CD14-positive monocyte (primary cell): ENCODE data around the gene SUGCT. TPM values are rescaled to one million over a fixed set of nuclear protein-coding genes. Genes with fewer than 3 reads are reported as not detected.
A peak's percentile ranks its signal among the peaks of the same experiment; 100 is the strongest.
"Not testable (repeated sequence)": the region's sequence is repeated elsewhere in the genome, so short reads cannot be mapped to it uniquely, and the experiment has no call there.

ENCODE experiments used
- DNase-seq, 3 donors: peaks; one replicate each; pipeline ENCODE4 v3.0.0-alpha.2; 2011 to 2022
- H2AFZ ChIP-seq: 2 replicates; pipeline ENCODE4 v1.6.0; 2012; ENCODE audit warnings: mild to moderate bottlenecking, low read depth, low read length, inconsistent platforms; ENCODE audit not compliant: insufficient read depth, poor library complexity, severe bottlenecking
- H3K27ac ChIP-seq, 2 donors: 1 replicate in 1 of 2; 2 replicates in 1 of 2; pipeline ENCODE4 v1.5.1; 2012 to 2013; ENCODE audit warnings: low read length in 2 of 2, control low read depth in 1 of 2, inconsistent platforms in 1 of 2, low read depth in 1 of 2, mild to moderate bottlenecking in 1 of 2
- H3K27me3 ChIP-seq, 2 donors: one replicate each; pipeline versions ENCODE4 v1.6.0 to v1.6.1; 2011 to 2013; ENCODE audit warnings: low read length in 2 of 2; ENCODE audit not compliant: control insufficient read depth in 2 of 2, insufficient read depth in 2 of 2
- H3K36me3 ChIP-seq, 2 donors: replicated peaks in 1 of 2; 1 replicate in 1 of 2; 2 replicates in 1 of 2; pipeline versions ENCODE4 v1.5.1 to v1.6.1; 2012 to 2013; ENCODE audit warnings: low read length in 2 of 2, control low read depth in 1 of 2, inconsistent platforms in 1 of 2, mild to moderate bottlenecking in 1 of 2; ENCODE audit not compliant: insufficient read depth in 2 of 2, control insufficient read depth in 1 of 2
- H3K4me1 ChIP-seq, 2 donors: 1 replicate in 1 of 2; 2 replicates in 1 of 2; pipeline versions ENCODE4 v1.5.1 to v1.6.1; 2012 to 2013; ENCODE audit warnings: low read length in 2 of 2, control low read depth in 1 of 2, inconsistent platforms in 1 of 2, mild to moderate bottlenecking in 1 of 2, moderate library complexity in 1 of 2; ENCODE audit not compliant: insufficient read depth in 2 of 2, control insufficient read depth in 1 of 2
- H3K4me2 ChIP-seq: replicated peaks from 2 replicates; pipeline ENCODE3; 2012; ENCODE audit warnings: low read length, moderate library complexity, mild to moderate bottlenecking; ENCODE audit not compliant: poor library complexity, severe bottlenecking; ENCODE audit errors: extremely low read depth
- H3K4me3 ChIP-seq, 3 experiments: fragments of 200-600 bp in 1 of 3; sonication (generic) in 1 of 3; replicated peaks in 1 of 3; 1 replicate in 2 of 3; 2 replicates in 1 of 3; pipeline ENCODE4 v1.5.1; 2011 to 2013; ENCODE audit warnings: low read length in 3 of 3, mild to moderate bottlenecking in 3 of 3, control low read depth in 2 of 3, low read depth in 2 of 3, inconsistent platforms in 1 of 3, moderate library complexity in 1 of 3
- H3K79me2 ChIP-seq: 2 replicates; pipeline ENCODE4 v1.6.0; 2012; ENCODE audit warnings: mild to moderate bottlenecking, control low read depth, inconsistent platforms, low read length, moderate library complexity; ENCODE audit not compliant: insufficient read depth
- H3K9ac ChIP-seq: 2 replicates; pipeline ENCODE4 v1.6.0; 2017; ENCODE audit warnings: low read length, mild to moderate bottlenecking; ENCODE audit not compliant: insufficient read depth, poor library complexity, severe bottlenecking
- H3K9me3 ChIP-seq, 2 donors: replicated peaks in 1 of 2; 1 replicate in 1 of 2; 2 replicates in 1 of 2; pipeline versions ENCODE4 v1.5.1 to v1.6.1; 2012 to 2013; ENCODE audit warnings: low read length in 2 of 2, control low read depth in 1 of 2; ENCODE audit not compliant: control insufficient read depth in 1 of 2, insufficient read depth in 1 of 2
- H4K20me1 ChIP-seq: 2 replicates; pipeline ENCODE4 v1.6.0; 2012; ENCODE audit warnings: mild to moderate bottlenecking, low read length, control low read depth, moderate library complexity; ENCODE audit not compliant: insufficient read depth
- H3K27ac Mint-ChIP-seq, 7 donors: one replicate each; pipeline ENCODE4 v1.8.0; 2020; ENCODE audit warnings: mild to moderate bottlenecking in 7 of 7, mixed read lengths in 7 of 7, moderate library complexity in 6 of 7, inconsistent platforms in 2 of 7
- H3K27me3 Mint-ChIP-seq, 3 donors: one replicate each; pipeline ENCODE4 v1.8.0; 2021 to 2022; ENCODE audit warnings: low read depth in 3 of 3, mild to moderate bottlenecking in 3 of 3, mixed read lengths in 3 of 3, moderate library complexity in 3 of 3, inconsistent platforms in 1 of 3
- H3K36me3 Mint-ChIP-seq, 2 donors: one replicate each; pipeline ENCODE4 v1.8.0; 2020; ENCODE audit warnings: mixed read lengths in 2 of 2, inconsistent platforms in 1 of 2, mild to moderate bottlenecking in 1 of 2
- H3K4me1 Mint-ChIP-seq: one replicate; pipeline ENCODE4 v1.8.0; 2020; ENCODE audit warnings: mild to moderate bottlenecking, mixed read lengths
- H3K4me3 Mint-ChIP-seq, 2 donors: one replicate each; pipeline ENCODE4 v1.8.0; 2020; ENCODE audit warnings: mild to moderate bottlenecking in 2 of 2, mixed read lengths in 2 of 2, moderate library complexity in 1 of 2
- H3K9me3 Mint-ChIP-seq, 7 donors: one replicate each; pipeline ENCODE4 v1.8.0; 2020 to 2022; ENCODE audit warnings: mixed read lengths in 7 of 7, mild to moderate bottlenecking in 6 of 7, moderate library complexity in 6 of 7, inconsistent platforms in 2 of 7
- CTCF ChIP-seq: fragments of 200-600 bp; IDR thresholded peaks from one replicate; pipeline ENCODE4 v1.8.0; 2022; ENCODE audit warnings: antibody characterized with exemption, mild to moderate bottlenecking
- WGBS: methylation state at CpG from one replicate; pipeline ENCODE4 v1.1.5; 2013; ENCODE audit warnings: missing lambda C conversion rate; ENCODE audit not compliant: insufficient coverage; 5-methylcytosine and 5-hydroxymethylcytosine counted together
- intact Hi-C, 2 donors: fragments of 100-400 bp; cut with micrococcal nuclease; formaldehyde crosslinking; loops; one replicate each; pipeline versions ENCODE4 v1.15.0 to v1.15.1; 2023
- polyA plus RNA-seq, 3 donors: library from polyadenylated mRNA; depleted of rRNA in 1 of 3; unstranded in 2 of 3; stranded (reverse) in 1 of 3; fragments of 300-500 nt in 2 of 3; fragments of >200 nt in 1 of 3; fragmentation: Illumina TruSeq in 2 of 3; gene quantifications; 1 replicate in 2 of 3; 2 replicates in 1 of 3; pipeline ENCODE4 v1.2.3, GENCODE V29; 2012 to 2021

Gene SUGCT
- polyA plus RNA-seq, 3 donors: not detected

- Histone ChIP-seq H3K79me2 (no peaks in the 10 kb centered on the region), H3K36me3 (no peaks in the 10 kb centered on the region), H3K27ac (no peak overlapping the region), H2AFZ (no peak overlapping the region), H3K4me3 (no peak overlapping the region), H3K27me3 (no peaks in the 10 kb centered on the region), H4K20me1 (no peaks in the 10 kb centered on the region), H3K9ac (no peak overlapping the region), H3K9me3 (no peaks in the 10 kb centered on the region), H3K4me2 (no peak overlapping the region), H3K4me1 (peaks cover 8% of the 10 kb centered on the region in 2 donors)
- H3K9me3 Mint-ChIP-seq: peaks cover 0 to 2% (median 0%) of the 10 kb centered on the region in 7 donors
- no peak overlapping the region for H3K4me3 Mint-ChIP-seq
- DNase-seq: no peak
- H3K36me3 Mint-ChIP-seq: no peaks in the 10 kb centered on the region
- peaks cover 0 to 8% (median 2%) of the 10 kb centered on the region in 3 donors for H3K27me3 Mint-ChIP-seq
- H3K4me1 Mint-ChIP-seq: peaks cover 11% of the 10 kb centered on the region
- H3K27ac Mint-ChIP-seq: peak overlapping the region in 1 of 7 donors; percentile 1
- intact Hi-C loops: loop anchor here in 1 of 2 donors (10.0 kb wide), 1 partner anchor 1621 kb away; no protein-coding TSS in a partner anchor
- WGBS: 80% methylated on average over 2 of the region's 3 CpGs
- TF ChIP-seq CTCF: no peak
These were observed 129.1 kb downstream of the SUGCT start for GRCh38 chr7:40263752-40264390.

- no peak overlapping the region for H3K4me2 ChIP-seq
- H3K27me3 ChIP-seq: no peaks in the 10 kb centered on the region
- no peaks in the 10 kb centered on the region for H4K20me1 ChIP-seq
- H3K4me1 Mint-ChIP-seq: peaks cover 24% of the 10 kb centered on the region
- peak overlapping the region in 2 of 7 donors; percentile 24 to 91 for H3K27ac Mint-ChIP-seq
- no peak overlapping the region for H2AFZ ChIP-seq
- no peak for DNase-seq
- H3K27ac ChIP-seq: no peak overlapping the region
- no peaks in the 10 kb centered on the region for H3K36me3 ChIP-seq
- peaks cover 17 to 21% of the 10 kb centered on the region in 2 donors for H3K4me1 ChIP-seq
- no peak overlapping the region for H3K9ac ChIP-seq
- H3K9me3 ChIP-seq: no peaks in the 10 kb centered on the region
- no peaks in the 10 kb centered on the region for H3K79me2 ChIP-seq
- no peak overlapping the region for H3K4me3 ChIP-seq
- WGBS: no CpG with 5 or more reads among the region's 1 CpG
- H3K9me3 Mint-ChIP-seq: peaks cover 0 to 2% (median 0%) of the 10 kb centered on the region in 7 donors
- H3K27me3 Mint-ChIP-seq: peaks cover 0 to 8% (median 1%) of the 10 kb centered on the region in 3 donors
- no peak for TF ChIP-seq CTCF
- intact Hi-C loops: loop anchor here in 1 of 2 donors (10.0 kb wide), 1 partner anchor 1617 kb away; no protein-coding TSS in a partner anchor
- H3K4me3 Mint-ChIP-seq: no peak overlapping the region
- no peaks in the 10 kb centered on the region for H3K36me3 Mint-ChIP-seq
These were observed 132.8 kb downstream of the SUGCT start for GRCh38 chr7:40267583-40267982.

DNA sequence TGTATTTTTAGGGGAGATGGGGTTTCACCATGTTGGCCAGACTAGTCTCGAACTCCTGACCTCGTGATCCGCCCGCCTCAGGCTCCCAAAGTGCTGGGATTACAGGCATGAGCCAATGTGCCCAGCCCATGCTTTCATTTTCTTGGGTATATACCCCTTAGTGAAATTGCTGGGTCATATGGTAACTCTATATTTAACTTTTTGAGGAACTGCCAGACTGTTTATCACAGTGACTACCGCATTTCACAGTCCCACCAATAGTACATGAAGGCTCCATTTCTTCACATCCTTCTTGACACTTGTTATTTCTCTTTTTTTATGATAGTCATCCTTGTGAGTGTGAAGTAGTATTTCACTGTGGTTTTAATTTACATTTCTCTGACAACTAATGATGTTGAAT, 134.0 kb downstream of the SUGCT start:
- H2AFZ ChIP-seq, H3K27me3 ChIP-seq, H3K9me3 Mint-ChIP-seq, H3K9me3 ChIP-seq, H3K4me2 ChIP-seq, H3K27me3 Mint-ChIP-seq, H3K79me2 ChIP-seq, H3K36me3 Mint-ChIP-seq, H3K36me3 ChIP-seq, H4K20me1 ChIP-seq: not testable (repeated sequence)
- H3K4me1 Mint-ChIP-seq: peaks cover 24% of the 10 kb centered on the region
- Histone ChIP-seq H3K4me3 (peak overlapping the region in 1 of 3 experiments; percentile 52), H3K4me1 (peaks cover 17 to 21% of the 10 kb centered on the region in 2 donors), H3K27ac (peak overlapping the region; percentile 70 to 92), H3K9ac (peak overlapping the region; percentile 16)
- DNase-seq: peak; percentile 88 to 95 (median 91)
- WGBS: no CpG with 5 or more reads among the region's 5 CpGs
- peak overlapping the region; percentile 91 to 97 (median 93) for H3K27ac Mint-ChIP-seq
- peak overlapping the region; percentile 46 to 58 for H3K4me3 Mint-ChIP-seq
- intact Hi-C loops: loop anchor here in 1 of 2 donors (10.0 kb wide), 1 partner anchor 1616 kb away; no protein-coding TSS in a partner anchor
